GM12878 (cell line): ENCODE measurements around the gene APBB1IP. TPM values are rescaled to one million over a fixed set of nuclear protein-coding genes. Genes with fewer than 3 reads are reported as not detected.

Experiments used
- ATF2 ChIP-seq: IDR thresholded peaks from 2 replicates; pipeline ENCODE4 v1.6.1; 2012; ENCODE audit warnings: low read length, inconsistent platforms
- ATF7 ChIP-seq: fragments of 450-650 bp; IDR thresholded peaks from 2 replicates; pipeline ENCODE4 v1.6.1; 2016; ENCODE audit warnings: low read depth, mild to moderate bottlenecking
- BHLHE40 ChIP-seq, 2 experiments: fragments of 450-650 bp in 1 of 2; IDR thresholded peaks; 2 replicates each; pipeline ENCODE4 v1.6.1; 2011 to 2017; ENCODE audit warnings: low read depth in 2 of 2, borderline replicate concordance in 1 of 2, improper control_type of control experiment in 1 of 2, low read length in 1 of 2, mild to moderate bottlenecking in 1 of 2
- CBX5 ChIP-seq: sonication (generic); IDR thresholded peaks from 2 replicates; pipeline ENCODE4 v1.6.1; 2016; ENCODE audit warnings: low read depth, moderate library complexity, mild to moderate bottlenecking, inconsistent platforms
- CREM ChIP-seq: IDR thresholded peaks from 2 replicates; pipeline ENCODE4 v1.6.1; 2014; ENCODE audit warnings: antibody characterized with exemption, low read depth
- DPF2 ChIP-seq: fragments of 450-650 bp; IDR thresholded peaks from 2 replicates; pipeline ENCODE4 v1.6.1; 2017; ENCODE audit warnings: mild to moderate bottlenecking
- EED ChIP-seq: sonication (generic); IDR thresholded peaks from 2 replicates; pipeline ENCODE4 v1.6.1; 2016; ENCODE audit warnings: antibody characterized with exemption, low read depth
- EP300 ChIP-seq, 2 experiments: fragments of 150-350 bp in 1 of 2; IDR thresholded peaks; 2 replicates each; pipeline ENCODE4 v1.6.1; 2011 to 2012; ENCODE audit warnings: low read depth in 2 of 2, low read length in 2 of 2, borderline replicate concordance in 1 of 2, improper control_type of control experiment in 1 of 2, inconsistent platforms in 1 of 2; ENCODE audit not compliant: control insufficient read depth in 1 of 2
- FOXM1 ChIP-seq: IDR thresholded peaks from 2 replicates; pipeline ENCODE4 v1.6.1; 2012; ENCODE audit warnings: low read depth, mild to moderate bottlenecking, inconsistent platforms, low read length, moderate library complexity
- GATAD2B ChIP-seq: fragments of 450-650 bp; conservative IDR thresholded peaks from 2 replicates; pipeline ENCODE4 v1.6.1; 2017; ENCODE audit warnings: low read depth, mild to moderate bottlenecking, moderate library complexity
- IRF4 ChIP-seq: IDR thresholded peaks from 2 replicates; pipeline ENCODE4 v1.6.1; 2011; ENCODE audit warnings: low read depth, low read length
- JUND ChIP-seq: IDR thresholded peaks from 2 replicates; pipeline ENCODE4 v1.6.1; 2012; ENCODE audit warnings: low read depth, mild to moderate bottlenecking, low read length, improper control_type of control experiment, moderate library complexity
- KDM1A ChIP-seq: fragments of 200-600 bp; sonication (generic); IDR thresholded peaks from 2 replicates; pipeline ENCODE4 v1.6.1; 2016; ENCODE audit warnings: borderline replicate concordance
- MEF2A ChIP-seq: IDR thresholded peaks from 2 replicates; pipeline ENCODE4 v1.6.1; 2011; ENCODE audit warnings: low read depth, mild to moderate bottlenecking, low read length, moderate library complexity; ENCODE audit not compliant: insufficient read depth
- MEF2B ChIP-seq: fragments of 450-650 bp; IDR thresholded peaks from 2 replicates; pipeline ENCODE4 v1.6.1; 2018; ENCODE audit warnings: mild to moderate bottlenecking, moderate library complexity; ENCODE audit not compliant: partially characterized antibody, poor library complexity, severe bottlenecking
- MTA3 ChIP-seq: IDR thresholded peaks from 2 replicates; pipeline ENCODE4 v1.6.1; 2012; ENCODE audit warnings: low read length, inconsistent platforms, borderline replicate concordance
- NFYA ChIP-seq: IDR thresholded peaks from 2 replicates; pipeline ENCODE4 v1.6.1; 2011; ENCODE audit warnings: low read depth, mild to moderate bottlenecking, low read length, improper control_type of control experiment, borderline replicate concordance
- NKRF ChIP-seq: fragments of 450-650 bp; conservative IDR thresholded peaks from 2 replicates; pipeline ENCODE4 v1.6.1; 2017; ENCODE audit warnings: mild to moderate bottlenecking, moderate library complexity
- RAD51 ChIP-seq: fragments of 450-650 bp; IDR thresholded peaks from 2 replicates; pipeline ENCODE4 v1.6.1; 2016; ENCODE audit warnings: moderate library complexity, mild to moderate bottlenecking, inconsistent platforms
- RUNX3 ChIP-seq: IDR thresholded peaks from 2 replicates; pipeline ENCODE4 v1.6.1; 2012; ENCODE audit warnings: low read length, inconsistent platforms
- SMARCA5 ChIP-seq: fragments of 450-650 bp; IDR thresholded peaks from 2 replicates; pipeline ENCODE4 v1.6.1; 2017; ENCODE audit warnings: mild to moderate bottlenecking
- SPI1 ChIP-seq: IDR thresholded peaks from 2 replicates; pipeline ENCODE4 v1.6.1; 2011; ENCODE audit warnings: low read depth, mild to moderate bottlenecking, low read length, moderate library complexity, borderline replicate concordance; ENCODE audit not compliant: insufficient read depth
- SREBF2 ChIP-seq: IDR thresholded peaks from 2 replicates; pipeline ENCODE4 v1.6.1; 2012; ENCODE audit warnings: mild to moderate bottlenecking, low read length
- TCF12 ChIP-seq: IDR thresholded peaks from 2 replicates; pipeline ENCODE4 v1.6.1; 2011; ENCODE audit warnings: low read depth, mild to moderate bottlenecking, low read length
- TCF3 ChIP-seq: IDR thresholded peaks from 2 replicates; pipeline ENCODE4 v1.6.1; 2012; ENCODE audit warnings: low read depth, mild to moderate bottlenecking, low read length, borderline replicate concordance; ENCODE audit not compliant: insufficient read depth
- TCF7 ChIP-seq: IDR thresholded peaks from 2 replicates; pipeline ENCODE4 v1.6.1; 2014; ENCODE audit warnings: antibody characterized with exemption, borderline replicate concordance
- YY1 ChIP-seq: IDR thresholded peaks from 2 replicates; pipeline ENCODE4 v1.6.1; 2011; ENCODE audit warnings: low read depth, mild to moderate bottlenecking, low read length
- ZNF24 ChIP-seq: fragments of 450-650 bp; IDR thresholded peaks from 2 replicates; pipeline ENCODE4 v1.6.1; 2017; ENCODE audit warnings: antibody characterized with exemption, mild to moderate bottlenecking
- polyA plus RNA-seq, 11 experiments: library from polyadenylated mRNA; depleted of rRNA in 4 of 11; unstranded in 6 of 11; stranded (reverse) in 5 of 11; fragments of >200 nt; fragmentation: Nextera tagmentation in 4 of 11; fragmentation: Illumina TruSeq in 1 of 11; extraction: Ambion mirVana in 4 of 11; extraction: Trizol in 1 of 11; gene quantifications; 1 replicate in 1 of 11; 2 replicates in 10 of 11; pipeline versions ENCODE4 v1.2.1 to v1.2.3, GENCODE V29; 2011 to 2016; ENCODE audit warnings: inconsistent platforms in 2 of 11, missing spikeins in 2 of 11, low read depth in 1 of 11
- total RNA-seq, 4 experiments: library from RNA; depleted of rRNA in 3 of 4; stranded (reverse); fragments of >200 nt in 3 of 4; fragmentation: Illumina TruSeq in 1 of 4; extraction: Trizol in 1 of 4; gene quantifications; 2 replicates each; pipeline versions ENCODE4 v1.2.1 to v1.2.3, GENCODE V29; 2013 to 2021

The APBB1IP gene
- total and polyA plus RNA-seq, 10 of the 15 experiments (the other 5 are each of a cell fraction or from before 2014, with no cell fraction given), result 7.3 to 67.4 (median 19.9) TPM

- TF ChIP-seq BHLHE40 (IDR thresholded peaks at IDR 0.05; ENCODE audit: borderline replicate concordance in 1 of 2, low read depth in 2 of 2, low read length in 1 of 2) (0 out of 4 replicates have a peak, but pooled peaks of 1 of the 2 experiments have one; percentile 13), ZNF24 (peak; percentile 57; the same call in 1 of the 2 replicates), YY1 (peak; percentile 22; the same call in 1 of the 2 replicates), MTA3 (peak; percentile 39; the same call in 1 of the 2 replicates), GATAD2B (no peak), NFYA (no peak), ATF7 (peak; percentile 38; the same call in 1 of the 2 replicates), SREBF2 (no peak), IRF4 (peak; percentile 70), RUNX3 (peak; percentile 63), TCF3 (peak; percentile 81), EP300 (IDR thresholded peaks at IDR 0.05; ENCODE audit: borderline replicate concordance in 1 of 2, control insufficient read depth in 1 of 2, low read depth in 2 of 2, low read length in 2 of 2) (peak; percentile 36 to 40; a peak in 2 of 4 replicates), RAD51 (0 out of 2 replicates have a peak, but pooled peaks have one; percentile 15), CBX5 (peak; percentile 79; the same call in 1 of the 2 replicates), SMARCA5 (peak; percentile 64; the same call in 1 of the 2 replicates), KDM1A (no peak), EED (peak; percentile 71), MEF2A (peak; percentile 53; the same call in 1 of the 2 replicates), CREM (0 out of 2 replicates have a peak, but pooled peaks have one; percentile 24), DPF2 (peak; percentile 82), FOXM1 (0 out of 2 replicates have a peak, but pooled peaks have one; percentile 19), JUND (no peak), TCF12 (peak; percentile 84), TCF7 (no peak), ATF2 (peak; percentile 62; the same call in 1 of the 2 replicates), MEF2B (peak; percentile 20), NKRF (peak; percentile 51; the same call in 1 of the 2 replicates), SPI1 (peak; percentile 98)
- TF ChIP-seq, all 136 proteins: peak for 32
Measured at GRCh38 chr10:26457088-26457487, 18.9 kb downstream of the APBB1IP start (continued).
